ENCODE results near the gene EMC8. TPM values are rescaled to one million over a fixed set of nuclear protein-coding genes. Genes with fewer than 3 reads are reported as not detected.

Gene EMC8
- total RNA-seq, 1 experiment from 2014 or later: 62.7 TPM

- no TSS peak for BruUV-seq (replicated peaks)
- Histone ChIP-seq H3K27ac (ENCODE audit: low read depth, low read length, poor library complexity, severe bottlenecking) (no peak overlapping the region), H3K36me3 (ENCODE audit: insufficient read depth, low read length, poor library complexity, severe bottlenecking) (peaks cover 45% of the 10 kb centered on the region), H3K9me3 (ENCODE audit: low read depth, low read length, poor library complexity, severe bottlenecking) (no peaks in the 10 kb centered on the region), H3K4me1 (ENCODE audit: insufficient read depth, low read length, poor library complexity, severe bottlenecking) (no peaks in the 10 kb centered on the region), H3K4me3 (ENCODE audit: low read depth, low read length, poor library complexity, severe bottlenecking) (no peak overlapping the region), H3K27me3 (replicated peaks; ENCODE audit: insufficient read depth, low read depth, low read length, poor library complexity) (no peaks in the 10 kb centered on the region)
- no peak for DNase-seq (ENCODE audit: low spot score)
- ChIA-PET POLR2A (ENCODE audit: low non-redundant PET) (no interaction called here), CTCF (no interaction called here)
- intact Hi-C loops (cut with micrococcal nuclease; ENCODE audit: unreplicated experiment): no loop called here
- TF ChIP-seq, protein P1, sequence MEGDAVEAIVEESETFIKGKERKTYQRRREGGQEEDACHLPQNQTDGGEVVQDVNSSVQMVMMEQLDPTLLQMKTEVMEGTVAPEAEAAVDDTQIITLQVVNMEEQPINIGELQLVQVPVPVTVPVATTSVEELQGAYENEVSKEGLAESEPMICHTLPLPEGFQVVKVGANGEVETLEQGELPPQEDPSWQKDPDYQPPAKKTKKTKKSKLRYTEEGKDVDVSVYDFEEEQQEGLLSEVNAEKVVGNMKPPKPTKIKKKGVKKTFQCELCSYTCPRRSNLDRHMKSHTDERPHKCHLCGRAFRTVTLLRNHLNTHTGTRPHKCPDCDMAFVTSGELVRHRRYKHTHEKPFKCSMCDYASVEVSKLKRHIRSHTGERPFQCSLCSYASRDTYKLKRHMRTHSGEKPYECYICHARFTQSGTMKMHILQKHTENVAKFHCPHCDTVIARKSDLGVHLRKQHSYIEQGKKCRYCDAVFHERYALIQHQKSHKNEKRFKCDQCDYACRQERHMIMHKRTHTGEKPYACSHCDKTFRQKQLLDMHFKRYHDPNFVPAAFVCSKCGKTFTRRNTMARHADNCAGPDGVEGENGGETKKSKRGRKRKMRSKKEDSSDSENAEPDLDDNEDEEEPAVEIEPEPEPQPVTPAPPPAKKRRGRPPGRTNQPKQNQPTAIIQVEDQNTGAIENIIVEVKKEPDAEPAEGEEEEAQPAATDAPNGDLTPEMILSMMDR (conservative IDR thresholded peaks at IDR 0.05; ENCODE audit: low read depth, low read length): no peak
- no peak for TF ChIP-seq EZH2 (IDR thresholded peaks at IDR 0.05; ENCODE audit: borderline replicate concordance, low read depth, low read length, poor library complexity, severe bottlenecking)
Observed at GRCh38 chr16:85781156-85781555, 18.2 kb downstream of the EMC8 start.

DNA sequence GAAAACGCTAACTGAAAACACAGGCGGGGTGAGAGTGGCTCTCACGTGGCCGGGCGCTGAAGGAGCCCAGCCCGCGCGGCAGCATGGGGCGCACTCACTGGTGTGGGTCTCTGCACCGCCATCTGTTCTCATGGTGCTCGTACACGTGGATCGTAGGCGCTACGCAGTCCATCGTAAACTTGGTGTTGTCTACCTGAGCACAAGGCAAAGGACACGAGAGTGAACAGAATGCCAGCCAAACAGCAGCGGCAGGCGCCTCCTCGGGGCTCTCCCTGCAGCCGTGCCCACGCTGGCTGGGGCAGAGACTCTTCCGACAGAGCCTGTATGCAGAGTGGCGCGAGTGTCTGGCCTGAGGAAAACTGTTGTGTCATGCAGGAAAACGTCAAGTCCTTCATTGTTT lies 19.1 kb downstream of the EMC8 start:
- DNase-seq (ENCODE audit: low spot score): no peak
- Histone ChIP-seq H3K4me3 (ENCODE audit: low read depth, low read length, poor library complexity, severe bottlenecking) (no peak overlapping the region), H3K4me1 (ENCODE audit: insufficient read depth, low read length, poor library complexity, severe bottlenecking) (no peaks in the 10 kb centered on the region), H3K27ac (ENCODE audit: low read depth, low read length, poor library complexity, severe bottlenecking) (no peak overlapping the region), H3K36me3 (ENCODE audit: insufficient read depth, low read length, poor library complexity, severe bottlenecking) (peaks cover 42% of the 10 kb centered on the region), H3K9me3 (ENCODE audit: low read depth, low read length, poor library complexity, severe bottlenecking) (no peaks in the 10 kb centered on the region), H3K27me3 (replicated peaks; ENCODE audit: insufficient read depth, low read depth, low read length, poor library complexity) (no peaks in the 10 kb centered on the region)
- ChIA-PET POLR2A (ENCODE audit: low non-redundant PET) (no interaction called here), CTCF (no interaction called here)
- intact Hi-C loops (cut with micrococcal nuclease; ENCODE audit: unreplicated experiment): no loop called here
- TF ChIP-seq, protein P1 (conservative IDR thresholded peaks at IDR 0.05; ENCODE audit: low read depth, low read length): no peak
- no peak for TF ChIP-seq EZH2 (IDR thresholded peaks at IDR 0.05; ENCODE audit: borderline replicate concordance, low read depth, low read length, poor library complexity, severe bottlenecking)
- BruUV-seq (replicated peaks): no TSS peak

DNA sequence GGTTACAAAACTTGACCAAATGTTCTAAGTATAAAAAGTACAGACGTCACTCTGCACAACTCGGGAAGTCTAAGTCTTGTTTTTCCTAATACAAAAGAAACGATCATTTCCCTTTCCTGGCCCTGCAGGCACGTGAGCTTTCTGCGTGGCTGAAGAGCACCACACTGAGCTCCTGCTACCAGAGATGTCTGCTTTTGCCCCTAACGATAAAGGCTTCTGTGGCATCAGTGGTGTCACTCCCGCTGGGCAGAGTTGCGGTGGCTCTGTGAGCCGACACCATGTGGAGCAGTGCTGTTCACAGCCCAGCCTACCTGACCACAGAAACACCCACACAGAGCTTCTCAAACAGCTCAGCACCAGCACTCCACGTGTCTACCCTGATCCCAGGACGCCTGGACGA lies 20.5 kb downstream of the EMC8 start:
- BruUV-seq (replicated peaks): no TSS peak
- CTCF ChIA-PET: no interaction called here
- POLR2A ChIA-PET (ENCODE audit: low non-redundant PET): interaction anchor here (0.7 kb wide), 1 partner anchor 293 kb away, joined by 6 read pairs; no protein-coding TSS in a partner anchor
- H3K36me3 ChIP-seq (ENCODE audit: insufficient read depth, low read length, poor library complexity, severe bottlenecking): peaks cover 42% of the 10 kb centered on the region
- TF ChIP-seq, protein P1 (conservative IDR thresholded peaks at IDR 0.05; ENCODE audit: low read depth, low read length): no peak
- no peak for TF ChIP-seq EZH2 (IDR thresholded peaks at IDR 0.05; ENCODE audit: borderline replicate concordance, low read depth, low read length, poor library complexity, severe bottlenecking)
- H3K27ac ChIP-seq (ENCODE audit: low read depth, low read length, poor library complexity, severe bottlenecking): no peak overlapping the region
- H3K4me3 ChIP-seq (ENCODE audit: low read depth, low read length, poor library complexity, severe bottlenecking): no peak overlapping the region
- no peaks in the 10 kb centered on the region for H3K4me1 ChIP-seq (ENCODE audit: insufficient read depth, low read length, poor library complexity, severe bottlenecking)
- intact Hi-C loops (cut with micrococcal nuclease; ENCODE audit: unreplicated experiment): no loop called here
- H3K9me3 ChIP-seq (ENCODE audit: low read depth, low read length, poor library complexity, severe bottlenecking): no peaks in the 10 kb centered on the region
- DNase-seq (ENCODE audit: low spot score): no peak
- H3K27me3 ChIP-seq (replicated peaks; ENCODE audit: insufficient read depth, low read depth, low read length, poor library complexity): no peaks in the 10 kb centered on the region
